Measurements from ENCODE around the gene OTUB2.

OTUB2 gene

DNA sequence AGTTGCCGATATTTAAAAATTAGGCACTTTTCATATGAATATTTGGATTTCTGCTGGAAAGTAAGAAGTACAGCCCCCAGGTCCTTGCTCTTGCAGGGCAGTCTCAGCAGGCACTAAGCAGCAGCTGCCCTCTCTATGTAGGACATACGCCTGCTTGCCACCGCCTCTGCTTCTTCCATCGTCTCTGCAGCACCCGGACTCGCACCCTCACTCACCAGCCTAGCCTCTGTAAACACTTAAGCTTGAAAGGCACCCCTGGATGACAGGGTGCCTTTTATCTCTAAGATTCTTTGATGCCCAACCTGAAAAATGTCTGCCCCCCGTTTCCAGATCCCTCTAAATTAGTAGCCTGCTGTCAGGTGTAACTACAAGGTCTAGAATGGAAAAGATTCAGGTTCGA, 19.0 kb downstream of the OTUB2 start:
- Histone ChIP-seq H3K9me3 (ENCODE audit: insufficient read depth, low read depth, low read length) (peaks cover 1% of the 10 kb centered on the region), H3K79me2 (ENCODE audit: control insufficient read depth, insufficient read depth, low read length, poor library complexity) (no peaks in the 10 kb centered on the region), H2BK12ac (ENCODE audit: low read length) (no peak overlapping the region), H3K4me2 (ENCODE audit: low read length) (no peak overlapping the region), H3K14ac (ENCODE audit: low read length) (no peak overlapping the region), H2BK5ac (ENCODE audit: low read depth, low read length, poor library complexity) (no peak overlapping the region), H4K12ac (ENCODE audit: low read depth, low read length) (no peak overlapping the region), H3K18ac (ENCODE audit: low read length) (no peak overlapping the region), H3K9ac (ENCODE audit: low read length) (no peak overlapping the region), H4K91ac (ENCODE audit: low read depth, low read length) (no peak overlapping the region), H2BK120ac (ENCODE audit: insufficient read depth, low read length, poor library complexity) (no peak overlapping the region), H3K4me3 (ENCODE audit: low read depth, low read length) (no peak overlapping the region), H3K23ac (ENCODE audit: low read length) (no peak overlapping the region), H2AFZ (ENCODE audit: insufficient read depth, low read length, poor library complexity) (no peak overlapping the region), H4K8ac (ENCODE audit: low read depth, low read length) (no peak overlapping the region), H3K27ac (ENCODE audit: low read depth, low read length) (no peak overlapping the region), H2AK5ac (ENCODE audit: low read length) (no peak overlapping the region), H3K4me1 (ENCODE audit: control insufficient read depth in 1 of 2, insufficient read depth in 2 of 2, low read length in 2 of 2) (no peaks in the 10 kb centered on the region), H3K4ac (ENCODE audit: low read depth, low read length) (no peak overlapping the region), H3K27me3 (ENCODE audit: insufficient read depth, low read length) (no peaks in the 10 kb centered on the region), H3K79me1 (ENCODE audit: low read length) (no peaks in the 10 kb centered on the region), H3K36me3 (ENCODE audit: control insufficient read depth in 1 of 2, insufficient read depth in 2 of 2, low read length in 2 of 2) (peaks cover 42 to 60% of the 10 kb centered on the region in 2 experiments)
- no peak for DNase-seq
- no CpG with 5 or more reads among the region's 8 CpGs for WGBS (ENCODE audit: extremely low coverage, insufficient coverage, insufficient read length)

DNA sequence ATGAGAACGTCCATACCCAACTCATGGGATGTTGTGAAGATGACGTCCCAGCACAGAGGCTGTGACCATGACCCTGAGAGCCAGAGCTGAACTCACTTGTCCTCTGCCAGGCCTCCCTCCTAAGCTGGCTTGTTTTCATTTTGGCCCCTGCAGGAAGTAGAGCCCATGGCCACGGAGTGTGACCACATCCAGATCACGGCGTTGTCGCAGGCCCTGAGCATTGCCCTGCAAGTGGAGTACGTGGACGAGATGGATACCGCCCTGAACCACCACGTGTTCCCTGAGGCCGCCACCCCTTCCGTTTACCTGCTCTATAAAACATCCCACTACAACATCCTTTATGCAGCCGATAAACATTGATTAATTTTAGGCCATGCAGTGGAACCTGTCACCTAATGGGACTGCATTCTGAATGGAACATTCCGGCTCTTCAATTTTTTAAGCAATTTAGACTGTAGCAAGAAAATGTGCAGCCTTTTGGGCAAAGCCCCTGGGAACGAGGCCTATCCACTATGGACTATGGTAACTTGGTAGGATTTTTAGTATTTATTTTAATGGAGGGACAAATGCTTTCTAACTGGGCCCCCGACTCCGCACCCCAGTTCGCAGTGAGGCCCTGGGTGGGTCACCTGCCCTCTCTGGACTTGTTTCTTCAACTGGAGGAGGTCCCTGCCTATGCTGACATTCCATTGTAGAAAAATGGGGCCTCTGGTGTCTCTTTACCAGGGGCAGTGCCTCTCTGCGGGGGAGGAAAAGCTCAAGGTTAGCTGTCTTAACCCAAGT, 19.6 kb downstream of the OTUB2 start:
- Histone ChIP-seq H3K4me1 (ENCODE audit: control insufficient read depth in 1 of 2, insufficient read depth in 2 of 2, low read length in 2 of 2) (no peaks in the 10 kb centered on the region), H3K27ac (ENCODE audit: low read depth, low read length) (no peak overlapping the region), H4K12ac (ENCODE audit: low read depth, low read length) (no peak overlapping the region), H3K4me3 (ENCODE audit: low read depth, low read length) (no peak overlapping the region), H3K18ac (ENCODE audit: low read length) (no peak overlapping the region), H3K4me2 (ENCODE audit: low read length) (no peak overlapping the region), H2AFZ (ENCODE audit: insufficient read depth, low read length, poor library complexity) (no peak overlapping the region), H2BK5ac (ENCODE audit: low read depth, low read length, poor library complexity) (no peak overlapping the region), H4K8ac (ENCODE audit: low read depth, low read length) (no peak overlapping the region), H3K79me2 (ENCODE audit: control insufficient read depth, insufficient read depth, low read length, poor library complexity) (no peaks in the 10 kb centered on the region), H3K4ac (ENCODE audit: low read depth, low read length) (no peak overlapping the region), H2AK5ac (ENCODE audit: low read length) (no peak overlapping the region), H3K36me3 (ENCODE audit: control insufficient read depth in 1 of 2, insufficient read depth in 2 of 2, low read length in 2 of 2) (peaks cover 48 to 64% of the 10 kb centered on the region in 2 experiments), H3K79me1 (ENCODE audit: low read length) (no peaks in the 10 kb centered on the region), H3K27me3 (ENCODE audit: insufficient read depth, low read length) (no peaks in the 10 kb centered on the region), H3K9ac (ENCODE audit: low read length) (no peak overlapping the region), H3K14ac (ENCODE audit: low read length) (no peak overlapping the region), H4K91ac (ENCODE audit: low read depth, low read length) (no peak overlapping the region), H3K23ac (ENCODE audit: low read length) (no peak overlapping the region), H3K9me3 (ENCODE audit: insufficient read depth, low read depth, low read length) (peaks cover 1% of the 10 kb centered on the region), H2BK12ac (ENCODE audit: low read length) (no peak overlapping the region), H2BK120ac (ENCODE audit: insufficient read depth, low read length, poor library complexity) (no peak overlapping the region)
- WGBS (ENCODE audit: extremely low coverage, insufficient coverage, insufficient read length): no CpG with 5 or more reads among the region's 19 CpGs
- DNase-seq: no peak

DNA sequence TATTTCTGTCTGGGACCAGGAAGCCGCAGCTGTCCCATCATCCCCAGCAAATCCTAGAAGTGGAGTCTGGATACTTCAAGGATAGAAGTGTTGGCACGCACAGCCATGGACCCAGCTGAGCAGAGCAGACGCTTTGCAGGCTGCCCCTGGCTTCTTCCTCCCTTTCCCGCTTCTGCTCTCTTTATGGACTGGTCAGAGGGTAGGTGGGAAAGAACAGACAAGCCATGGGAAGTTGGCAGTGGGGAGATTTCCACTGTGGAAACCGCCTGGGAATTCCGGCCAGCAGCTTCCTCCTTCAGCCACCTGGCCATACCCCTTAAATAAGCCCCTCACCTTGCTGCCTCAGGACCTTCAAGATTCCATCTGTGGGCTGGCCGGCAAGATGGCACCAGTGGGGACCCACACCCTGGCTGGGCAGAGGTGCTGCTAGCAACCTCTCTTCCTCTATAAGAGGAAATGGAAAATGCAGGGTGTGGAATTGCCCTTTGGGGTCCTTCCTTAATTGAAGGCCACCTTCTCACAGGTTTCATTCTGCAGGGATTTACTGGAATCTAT, 20.6 kb downstream of the OTUB2 start:
- no peaks in the 10 kb centered on the region for H3K27me3 ChIP-seq (ENCODE audit: insufficient read depth, low read length)
- H3K9me3 ChIP-seq (ENCODE audit: insufficient read depth, low read depth, low read length): peaks cover 1% of the 10 kb centered on the region
- no peak overlapping the region for H4K8ac ChIP-seq (ENCODE audit: low read depth, low read length)
- H3K79me2 ChIP-seq (ENCODE audit: control insufficient read depth, insufficient read depth, low read length, poor library complexity): no peaks in the 10 kb centered on the region
- no peak overlapping the region for H2AFZ ChIP-seq (ENCODE audit: insufficient read depth, low read length, poor library complexity)
- DNase-seq: no peak
- no peak overlapping the region for H3K4me3 ChIP-seq (ENCODE audit: low read depth, low read length)
- H2AK5ac ChIP-seq (ENCODE audit: low read length): no peak overlapping the region
- H2BK5ac ChIP-seq (ENCODE audit: low read depth, low read length, poor library complexity): no peak overlapping the region
- H3K27ac ChIP-seq (ENCODE audit: low read depth, low read length): no peak overlapping the region
- peaks cover 51 to 71% of the 10 kb centered on the region in 2 experiments for H3K36me3 ChIP-seq (ENCODE audit: control insufficient read depth in 1 of 2, insufficient read depth in 2 of 2, low read length in 2 of 2)
- no peak overlapping the region for H2BK120ac ChIP-seq (ENCODE audit: insufficient read depth, low read length, poor library complexity)
- no peak overlapping the region for H3K18ac ChIP-seq (ENCODE audit: low read length)
- no peak overlapping the region for H3K4me2 ChIP-seq (ENCODE audit: low read length)
- WGBS (ENCODE audit: extremely low coverage, insufficient coverage, insufficient read length): no CpG with 5 or more reads among the region's 7 CpGs
- no peak overlapping the region for H3K9ac ChIP-seq (ENCODE audit: low read length)
- no peak overlapping the region for H3K4ac ChIP-seq (ENCODE audit: low read depth, low read length)
- H3K79me1 ChIP-seq (ENCODE audit: low read length): no peaks in the 10 kb centered on the region
- no peak overlapping the region for H4K91ac ChIP-seq (ENCODE audit: low read depth, low read length)
- no peak overlapping the region for H2BK12ac ChIP-seq (ENCODE audit: low read length)
- no peak overlapping the region for H3K23ac ChIP-seq (ENCODE audit: low read length)
- H4K12ac ChIP-seq (ENCODE audit: low read depth, low read length): no peak overlapping the region
- no peak overlapping the region for H3K14ac ChIP-seq (ENCODE audit: low read length)
- no peaks in the 10 kb centered on the region for H3K4me1 ChIP-seq (ENCODE audit: control insufficient read depth in 1 of 2, insufficient read depth in 2 of 2, low read length in 2 of 2)

DNA sequence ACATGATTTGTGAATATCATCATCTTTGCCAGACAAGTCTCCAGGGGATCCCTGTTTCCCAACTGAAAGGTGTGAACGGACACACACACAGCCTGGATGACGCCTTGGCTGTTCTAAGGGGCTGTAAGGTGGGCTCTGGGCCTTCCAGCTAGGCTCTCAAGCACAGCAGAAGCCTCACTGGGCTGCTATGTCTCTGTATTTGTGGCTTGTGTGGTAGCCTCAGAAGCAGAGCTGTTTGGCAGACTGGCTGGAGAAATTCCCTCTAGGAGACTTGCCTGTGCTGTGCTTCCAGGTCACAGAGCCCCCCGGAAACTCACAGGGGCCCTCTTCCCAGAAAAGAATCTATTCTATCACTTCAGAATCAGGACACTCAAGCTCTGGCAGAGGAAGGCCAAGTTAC, 21.4 kb downstream of the OTUB2 start:
- Histone ChIP-seq H4K8ac (ENCODE audit: low read depth, low read length) (no peak overlapping the region), H3K23ac (ENCODE audit: low read length) (no peak overlapping the region), H4K12ac (ENCODE audit: low read depth, low read length) (no peak overlapping the region), H3K4ac (ENCODE audit: low read depth, low read length) (no peak overlapping the region), H3K36me3 (ENCODE audit: control insufficient read depth in 1 of 2, insufficient read depth in 2 of 2, low read length in 2 of 2) (peaks cover 56 to 77% of the 10 kb centered on the region in 2 experiments), H3K18ac (ENCODE audit: low read length) (no peak overlapping the region), H3K27ac (ENCODE audit: low read depth, low read length) (no peak overlapping the region), H3K4me3 (ENCODE audit: low read depth, low read length) (no peak overlapping the region), H3K79me1 (ENCODE audit: low read length) (no peaks in the 10 kb centered on the region), H2AK5ac (ENCODE audit: low read length) (no peak overlapping the region), H4K91ac (ENCODE audit: low read depth, low read length) (no peak overlapping the region), H3K14ac (ENCODE audit: low read length) (no peak overlapping the region), H2BK120ac (ENCODE audit: insufficient read depth, low read length, poor library complexity) (no peak overlapping the region), H2BK5ac (ENCODE audit: low read depth, low read length, poor library complexity) (no peak overlapping the region), H2AFZ (ENCODE audit: insufficient read depth, low read length, poor library complexity) (no peak overlapping the region), H3K4me2 (ENCODE audit: low read length) (no peak overlapping the region), H3K4me1 (ENCODE audit: control insufficient read depth in 1 of 2, insufficient read depth in 2 of 2, low read length in 2 of 2) (no peaks in the 10 kb centered on the region), H3K9ac (ENCODE audit: low read length) (no peak overlapping the region), H2BK12ac (ENCODE audit: low read length) (no peak overlapping the region), H3K79me2 (ENCODE audit: control insufficient read depth, insufficient read depth, low read length, poor library complexity) (no peaks in the 10 kb centered on the region), H3K27me3 (ENCODE audit: insufficient read depth, low read length) (no peaks in the 10 kb centered on the region), H3K9me3 (ENCODE audit: insufficient read depth, low read depth, low read length) (no peaks in the 10 kb centered on the region)
- no peak for DNase-seq
- no CpG with 5 or more reads among the region's 3 CpGs for WGBS (ENCODE audit: extremely low coverage, insufficient coverage, insufficient read length)

All from trophoblast cell (in vitro differentiated cells and primary cell).